Liver (tissue), 3 donors: Measurements from ENCODE around the gene HS3ST3B1.

ENCODE experiments used
- CTCF ChIP-seq: fragments of 150-350 bp; IDR thresholded peaks from 2 replicates; pipeline ENCODE4 v1.5.1; 2017; ENCODE audit warnings: improper control_type of control experiment, low read depth, low read length; ENCODE audit not compliant: missing input control
- EGR1 ChIP-seq, 2 donors: IDR thresholded peaks; 2 replicates each; pipeline ENCODE4 v1.6.1; 2016 to 2018; ENCODE audit warnings: antibody characterized with exemption in 2 of 2, low read depth in 2 of 2
- GABPA ChIP-seq, 2 donors: IDR thresholded peaks in 1 of 2; conservative IDR thresholded peaks in 1 of 2; 2 replicates each; pipeline ENCODE4 v1.6.1; 2016; ENCODE audit warnings: antibody characterized with exemption in 2 of 2, mild to moderate bottlenecking in 1 of 2, moderate library complexity in 1 of 2
- HNF4A ChIP-seq, 2 donors: conservative IDR thresholded peaks; 2 replicates each; pipeline ENCODE4 v1.6.1; 2016; ENCODE audit warnings: antibody characterized with exemption in 2 of 2, mild to moderate bottlenecking in 2 of 2
- JUND ChIP-seq, 2 donors: IDR thresholded peaks; 2 replicates each; pipeline ENCODE4 v1.6.1; 2016; ENCODE audit warnings: antibody characterized with exemption in 2 of 2
- MAX ChIP-seq: IDR thresholded peaks from 2 replicates; pipeline ENCODE4 v1.6.1; 2016; ENCODE audit warnings: antibody characterized with exemption
- REST ChIP-seq: IDR thresholded peaks from 2 replicates; pipeline ENCODE4 v1.6.1; 2016; ENCODE audit warnings: antibody characterized with exemption, mild to moderate bottlenecking
- YY1 ChIP-seq: IDR thresholded peaks from 2 replicates; pipeline ENCODE4 v1.6.1; 2016; ENCODE audit warnings: antibody characterized with exemption, mild to moderate bottlenecking
- donor health status: healthy.
- donor health status: healthy.

GRCh38 chr17:14353861-14354474 is 53.1 kb downstream of the HS3ST3B1 start:
- TF ChIP-seq GABPA (IDR thresholded peaks at IDR 0.05 in 1 of 2, conservative IDR thresholded peaks at IDR 0.05 in 1 of 2) = no peak
- TF ChIP-seq EGR1 (IDR thresholded peaks at IDR 0.05; ENCODE audit: low read depth in 2 of 2) = no peak
- TF ChIP-seq CTCF = no peak
- no peak for TF ChIP-seq REST
- TF ChIP-seq YY1 = no peak
- no peak for TF ChIP-seq JUND (IDR thresholded peaks at IDR 0.05)
- no peak for TF ChIP-seq MAX
- no peak for TF ChIP-seq HNF4A (conservative IDR thresholded peaks at IDR 0.05)
